Esophagus squamous epithelium (tissue), 5 donors: ENCODE data around the gene GNA14. TPM values are rescaled to one million over a fixed set of nuclear protein-coding genes. Genes with fewer than 3 reads are reported as not detected.

Experiments used
- DNase-seq: peaks from one replicate; lab custom pipeline; 2025; lab: John Stamatoyannopoulos, UW
- H3K27ac ChIP-seq, 4 donors: fragments of 200-600 bp; sonication (generic); one replicate each; pipeline ENCODE4 v1.5.1; 2016 to 2019; ENCODE audit warnings: mild to moderate bottlenecking in 1 of 4
- H3K27me3 ChIP-seq, 4 donors: fragments of 200-600 bp; sonication (generic); 1 replicate in 3 of 4; 2 replicates in 1 of 4; pipeline versions ENCODE4 v1.5.1 to v1.6.0; 2017 to 2021; ENCODE audit warnings: antibody characterized with exemption in 1 of 4
- H3K36me3 ChIP-seq, 3 donors: fragments of 200-600 bp; sonication (generic); one replicate each; pipeline ENCODE4 v1.5.1; 2016 to 2019
- H3K4me1 ChIP-seq, 3 donors: fragments of 200-600 bp; sonication (generic); one replicate each; pipeline ENCODE4 v1.5.1; 2017 to 2019
- H3K4me3 ChIP-seq, 4 donors: fragments of 200-600 bp; sonication (generic); 1 replicate in 3 of 4; 2 replicates in 1 of 4; pipeline ENCODE4 v1.5.1; 2016 to 2019; ENCODE audit warnings: mild to moderate bottlenecking in 2 of 4, moderate library complexity in 1 of 4
- H3K9me3 ChIP-seq, 3 donors: fragments of 200-600 bp; sonication (generic); one replicate each; pipeline ENCODE4 v1.5.1; 2016 to 2019
- CTCF ChIP-seq, 6 experiments: fragments of 450-650 bp in 4 of 6; fragments of 200-600 bp in 2 of 6; sonication (generic) in 2 of 6; IDR thresholded peaks; one replicate each; pipeline ENCODE4 v1.5.1; 2016 to 2019; ENCODE audit warnings: antibody characterized with exemption in 6 of 6, mild to moderate bottlenecking in 4 of 6, moderate library complexity in 4 of 6
- POLR2A ChIP-seq, 4 donors: fragments of 450-650 bp; IDR thresholded peaks; one replicate each; pipeline ENCODE4 v1.6.1; 2017; ENCODE audit warnings: antibody characterized with exemption in 4 of 4, mild to moderate bottlenecking in 4 of 4, moderate library complexity in 3 of 4
- WGBS, 2 donors: methylation state at CpG; one replicate each; pipeline ENCODE4 v1.1.5; 2018; 5-methylcytosine and 5-hydroxymethylcytosine counted together
- intact Hi-C: fragments of 100-400 bp; cut with DNase I; formaldehyde crosslinking; loops from one replicate; pipeline ENCODE4 v1.15.0; 2022
- total RNA-seq, 4 donors: library from RNA; depleted of rRNA; stranded (reverse); fragments of >200 nt; gene quantifications; one replicate each; pipeline ENCODE4 v1.1.0, GENCODE V29; 2016
- donor health status: DM: yes; HTN: yes; CAD: no.

Gene GNA14
- total RNA-seq, 4 donors from 2014 or later: 0.35 to 4.0 (median 2.2) TPM

DNA sequence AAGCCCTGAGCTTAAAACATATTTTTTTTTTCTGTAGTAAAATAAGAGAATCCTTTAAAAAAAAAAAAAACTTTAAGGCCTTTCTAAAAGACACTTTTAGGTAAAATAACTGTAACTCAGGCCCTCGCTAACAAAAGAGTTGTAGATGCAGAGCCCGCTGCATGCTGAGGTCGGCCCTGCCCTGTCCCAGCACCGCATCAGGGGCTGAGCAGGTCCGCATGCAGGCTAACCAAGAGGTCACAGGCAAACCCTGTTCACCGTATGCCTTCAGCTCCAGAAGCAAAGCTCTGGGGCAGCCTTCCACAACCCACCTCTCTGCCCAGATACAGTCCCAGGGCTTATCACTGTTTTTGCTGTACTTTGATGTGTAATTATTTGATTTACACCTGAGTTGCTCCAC is 216.1 kb downstream of the GNA14 start:
- intact Hi-C loops: no loop called here
- Histone ChIP-seq H3K4me3 (no peak overlapping the region), H3K4me1 (no peaks in the 10 kb centered on the region), H3K36me3 (no peaks in the 10 kb centered on the region), H3K27ac (no peak overlapping the region), H3K9me3 (no peaks in the 10 kb centered on the region), H3K27me3 (no peaks in the 10 kb centered on the region)
- WGBS, 2 donors: 82 to 83% methylated on average over 5 to 6 of the region's 6 CpGs
- TF ChIP-seq CTCF (IDR thresholded peaks at IDR 0.05): no peak
- TF ChIP-seq POLR2A (IDR thresholded peaks at IDR 0.05): no peak
- no peak for DNase-seq

DNA sequence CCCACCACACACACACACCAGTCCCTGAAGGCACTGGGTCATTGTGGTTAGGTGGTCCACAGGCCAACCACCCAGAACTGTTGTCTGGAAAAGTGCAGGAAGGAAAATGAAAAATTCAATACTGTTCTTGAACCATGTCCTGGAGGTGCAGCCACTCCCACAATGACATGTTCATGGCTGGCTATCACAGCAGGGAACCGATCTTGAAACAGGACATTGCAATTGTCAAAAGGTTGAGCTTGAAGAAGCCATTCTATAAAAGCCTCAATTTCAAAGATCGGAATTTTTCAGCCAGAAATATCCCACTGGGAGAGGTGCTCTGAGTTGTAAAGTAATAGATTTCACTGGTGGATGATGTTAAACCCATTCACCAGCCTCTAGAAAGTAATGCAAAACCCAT is 218.2 kb downstream of the GNA14 start:
- no peak for DNase-seq
- no peaks in the 10 kb centered on the region for H3K27me3 ChIP-seq
- 53 to 82% methylated on average over 2 of the region's 2 CpGs for WGBS, 2 donors
- TF ChIP-seq POLR2A (IDR thresholded peaks at IDR 0.05): no peak
- no peak for TF ChIP-seq CTCF (IDR thresholded peaks at IDR 0.05)
- no peaks in the 10 kb centered on the region for H3K36me3 ChIP-seq
- intact Hi-C loops: no loop called here
- H3K9me3 ChIP-seq: no peaks in the 10 kb centered on the region
- H3K27ac ChIP-seq: no peak overlapping the region
- no peaks in the 10 kb centered on the region for H3K4me1 ChIP-seq
- H3K4me3 ChIP-seq: no peak overlapping the region

DNA sequence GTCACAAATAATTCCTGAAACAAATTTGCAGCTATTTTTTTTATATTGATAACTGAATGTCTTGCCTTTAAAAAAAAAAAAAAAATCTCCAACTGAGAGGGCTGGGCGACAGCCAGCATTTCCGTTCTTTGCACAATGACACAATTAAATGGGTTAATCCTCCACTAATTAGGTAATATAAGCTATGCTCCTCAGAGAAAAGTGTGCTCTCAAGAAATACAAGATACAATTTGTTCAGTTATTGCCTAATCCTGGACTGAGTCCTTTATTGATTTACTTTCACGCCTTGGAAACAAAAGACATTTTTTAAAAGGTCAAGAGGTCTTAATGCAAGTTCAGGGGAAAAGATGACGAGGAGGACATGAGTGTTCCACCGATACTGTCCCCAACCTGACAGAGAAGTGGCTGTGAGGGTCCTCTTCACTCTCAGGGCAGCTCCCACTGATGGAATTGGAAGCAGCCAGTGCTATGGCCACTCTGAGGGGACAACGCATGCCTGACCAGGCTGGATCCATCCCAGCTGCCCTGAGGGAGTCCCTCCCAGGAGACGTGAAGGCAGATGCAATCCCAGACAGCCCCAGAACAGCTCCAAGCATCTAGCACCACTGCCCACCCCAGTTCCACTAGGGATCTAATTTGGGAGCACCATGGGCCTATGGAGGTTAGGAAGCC is 220.7 kb downstream of the GNA14 start:
- no peak for DNase-seq
- intact Hi-C loops: no loop called here
- Histone ChIP-seq H3K9me3 (no peaks in the 10 kb centered on the region), H3K27me3 (no peaks in the 10 kb centered on the region), H3K36me3 (peaks cover 0 to 6% (median 0%) of the 10 kb centered on the region in 3 donors), H3K27ac (no peak overlapping the region), H3K4me3 (no peak overlapping the region), H3K4me1 (no peaks in the 10 kb centered on the region)
- WGBS, 2 donors: 43% methylated on average over 6 to 7 of the region's 7 CpGs
- TF ChIP-seq POLR2A (IDR thresholded peaks at IDR 0.05) (no peak), CTCF (IDR thresholded peaks at IDR 0.05) (no peak)

- DNase-seq: no peak
- no peaks in the 10 kb centered on the region for H3K9me3 ChIP-seq
- TF ChIP-seq POLR2A (IDR thresholded peaks at IDR 0.05): no peak
- H3K4me3 ChIP-seq: no peak overlapping the region
- no peaks in the 10 kb centered on the region for H3K27me3 ChIP-seq
- H3K27ac ChIP-seq: no peak overlapping the region
- H3K4me1 ChIP-seq: no peaks in the 10 kb centered on the region
- peaks cover 0 to 6% (median 0%) of the 10 kb centered on the region in 3 donors for H3K36me3 ChIP-seq
- WGBS, 2 donors: 59 to 77% methylated on average over 3 of the region's 3 CpGs
- intact Hi-C loops: no loop called here
Measured at GRCh38 chr9:77426712-77427111, 221.4 kb downstream of the GNA14 start.

DNA sequence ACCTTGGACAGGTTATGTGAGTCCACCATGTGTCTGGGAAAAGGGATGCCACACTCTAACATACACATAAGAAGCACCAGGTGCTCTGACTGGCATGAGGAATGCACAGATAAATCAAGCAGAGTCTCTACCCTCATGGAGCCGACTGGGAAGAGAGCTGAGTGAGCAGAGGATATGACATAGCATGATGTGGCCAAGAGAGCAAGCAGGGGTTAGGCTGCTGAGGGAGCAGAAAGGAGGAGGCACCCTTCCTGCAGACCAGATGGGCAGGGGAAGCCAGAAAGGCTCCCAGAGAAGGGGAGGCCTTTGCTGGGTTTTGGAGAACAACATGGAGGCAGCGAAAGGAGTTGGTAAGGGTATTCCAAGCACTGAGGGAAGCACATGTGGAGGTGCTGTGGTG is 223.1 kb downstream of the GNA14 start:
- no peak for DNase-seq
- 64 to 73% methylated on average over 2 of the region's 2 CpGs for WGBS, 2 donors
- Histone ChIP-seq H3K9me3 (no peaks in the 10 kb centered on the region), H3K27me3 (no peaks in the 10 kb centered on the region), H3K4me1 (no peaks in the 10 kb centered on the region), H3K36me3 (peaks cover 0 to 6% (median 0%) of the 10 kb centered on the region in 3 donors), H3K4me3 (no peak overlapping the region), H3K27ac (no peak overlapping the region)
- TF ChIP-seq POLR2A (IDR thresholded peaks at IDR 0.05) (no peak), CTCF (IDR thresholded peaks at IDR 0.05) (no peak)
- intact Hi-C loops: no loop called here
